Heart right ventricle (tissue), 16 donors: ENCODE results near the gene RBM33. TPM values are rescaled to one million over a fixed set of nuclear protein-coding genes. Genes with fewer than 3 reads are reported as not detected.

Source experiments
- ATAC-seq, 8 donors: fragments of 200-7000 bp; cut with Tn5 transposase; one replicate each; pipeline ENCODE4 v1.9.1; 2020; ENCODE audit warnings: mild to moderate bottlenecking in 8 of 8, moderate library complexity in 8 of 8, moderate number of reproducible peaks in 1 of 8
- DNase-seq, 2 donors: peaks; one replicate each; pipeline ENCODE4 v3.0.0-alpha.2; 2020
- H3K27ac ChIP-seq, 10 donors: fragments of 200-600 bp; sonication (generic) in 2 of 10; one replicate each; pipeline versions ENCODE4 v1.5.0 to v1.8.0; 2020 to 2022; ENCODE audit warnings: mild to moderate bottlenecking in 3 of 10
- H3K27me3 ChIP-seq, 7 donors: fragments of 200-600 bp; one replicate each; pipeline ENCODE4 v1.8.0; 2021 to 2022; ENCODE audit warnings: mild to moderate bottlenecking in 2 of 7
- H3K36me3 ChIP-seq, 9 donors: fragments of 200-600 bp; sonication (generic) in 1 of 9; one replicate each; pipeline versions ENCODE4 v1.5.0 to v1.8.0; 2020 to 2022; ENCODE audit warnings: mild to moderate bottlenecking in 2 of 9
- H3K4me1 ChIP-seq, 9 donors: fragments of 200-600 bp; sonication (generic) in 1 of 9; one replicate each; pipeline versions ENCODE4 v1.5.0 to v1.8.0; 2020 to 2022; ENCODE audit warnings: mild to moderate bottlenecking in 4 of 9
- H3K4me3 ChIP-seq, 10 donors: fragments of 200-600 bp; sonication (generic) in 2 of 10; one replicate each; pipeline versions ENCODE4 v1.5.0 to v1.8.0; 2020 to 2022; ENCODE audit warnings: mild to moderate bottlenecking in 7 of 10, moderate library complexity in 2 of 10
- H3K9me3 ChIP-seq, 11 donors: fragments of 200-600 bp in 10 of 11; sonication (generic) in 2 of 11; one replicate each; pipeline versions ENCODE4 v1.5.0 to v1.8.0; 2013 to 2022; ENCODE audit warnings: mild to moderate bottlenecking in 2 of 11, control low read depth in 1 of 11, moderate library complexity in 1 of 11
- WGBS, 2 donors: extraction: QIAGEN DNeasy Blood & Tissue Kit; methylation state at CpG; one replicate each; pipeline ENCODE4 v1.1.7; 2013; ENCODE audit warnings: inconsistent platforms in 1 of 2; 5-methylcytosine and 5-hydroxymethylcytosine counted together
- intact Hi-C, 10 donors: fragments of 100-400 bp; cut with DNase I; formaldehyde crosslinking; loops; one replicate each; pipeline versions ENCODE4 v1.11.1 to v1.14.2; 2022
- polyA plus RNA-seq, 2 donors: library from polyadenylated mRNA; stranded (reverse); fragments of 200-250 nt; gene quantifications; one replicate each; pipeline ENCODE4 v1.2.3, GENCODE V29; 2013
- total RNA-seq, 10 donors: library from RNA; stranded (reverse); fragmentation: NEBNext Ultra II Directional in 3 of 10; extraction: Animal tissue kit (Norgen Biotek cat#: 25700) in 3 of 10; gene quantifications; one replicate each; pipeline versions ENCODE4 v1.2.1 to v1.2.4, GENCODE V29; 2021 to 2023
- TF ChIP-seq, protein P1 (sequence below), 9 donors: fragments of 200-600 bp; sonication (generic) in 2 of 9; IDR thresholded peaks; one replicate each; pipeline versions ENCODE4 v1.5.0 to v1.8.0; 2021 to 2022; ENCODE audit warnings: antibody characterized with exemption in 9 of 9, mild to moderate bottlenecking in 5 of 9, moderate library complexity in 1 of 9
- donor health status: Arrhythmogenic right ventricular cardiomyopathy.
- donor health status: ischemic (EF 13 %, LVEDD 7.1; RV severe dilation, severe dysfunction).
- donor health status: healthy with polysubstance abuse.
- donor health status: DM: no; HTN: yes; CAD: no.
- donor health status: DM: no; HTN: no; CAD: no.
- donor health status: ischemic (EF 25% LVEDD 6.9; RV normal size, moderate dysfunction).
- donor health status: ischemic (EF 25% LVEDD 5.7; RV mildly dilated, moderate dysfunction).
- donor health status: healthy.
- donor health status: DM: yes; HTN: yes; CAD: no.
- donor health status: Ischemic cardiomyopathy.
- donor health status: ischemic (EF 35%, LVEDD 5.7; RV mildly dilated, moderate dysfunction).
- donor health status: nonischemic (EF 11% LVEDD 7.7; RV severe dilation, severe dysfunction).
- donor health status: DM: yes; HTN: yes; CAD: no.
- donor health status: PGD.
- donor health status: ischemic (EF 29% LVEDD 5.4; RV normal size, mild dysfunction).
- donor health status: nonischemic (EF 23%, LVEDD 6.1; RV moderate dilation, normal function).

RBM33 gene
- total and polyA plus RNA-seq, 12 donors, result 9.5 to 44.6 (median 35.7) TPM

GRCh38 chr7:155739538-155740143 lies 95.2 kb downstream of the RBM33 start:
- DNase-seq, result no peak
- TF ChIP-seq, protein P1, sequence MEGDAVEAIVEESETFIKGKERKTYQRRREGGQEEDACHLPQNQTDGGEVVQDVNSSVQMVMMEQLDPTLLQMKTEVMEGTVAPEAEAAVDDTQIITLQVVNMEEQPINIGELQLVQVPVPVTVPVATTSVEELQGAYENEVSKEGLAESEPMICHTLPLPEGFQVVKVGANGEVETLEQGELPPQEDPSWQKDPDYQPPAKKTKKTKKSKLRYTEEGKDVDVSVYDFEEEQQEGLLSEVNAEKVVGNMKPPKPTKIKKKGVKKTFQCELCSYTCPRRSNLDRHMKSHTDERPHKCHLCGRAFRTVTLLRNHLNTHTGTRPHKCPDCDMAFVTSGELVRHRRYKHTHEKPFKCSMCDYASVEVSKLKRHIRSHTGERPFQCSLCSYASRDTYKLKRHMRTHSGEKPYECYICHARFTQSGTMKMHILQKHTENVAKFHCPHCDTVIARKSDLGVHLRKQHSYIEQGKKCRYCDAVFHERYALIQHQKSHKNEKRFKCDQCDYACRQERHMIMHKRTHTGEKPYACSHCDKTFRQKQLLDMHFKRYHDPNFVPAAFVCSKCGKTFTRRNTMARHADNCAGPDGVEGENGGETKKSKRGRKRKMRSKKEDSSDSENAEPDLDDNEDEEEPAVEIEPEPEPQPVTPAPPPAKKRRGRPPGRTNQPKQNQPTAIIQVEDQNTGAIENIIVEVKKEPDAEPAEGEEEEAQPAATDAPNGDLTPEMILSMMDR (IDR thresholded peaks at IDR 0.05), result no peak
- H3K36me3 ChIP-seq, result peaks cover 0 to 93% (median 36%) of the 10 kb centered on the region in 9 donors
- peaks cover 0 to under 1% (median 0%) of the 10 kb centered on the region in 9 donors for H3K4me1 ChIP-seq
- intact Hi-C loops, result loop anchor here in 8 of 10 donors (1.0 to 10.0 kb wide), 7 partner anchors 95 to 355 kb away; partner anchors contain the start of gene RBM33 (in 3 of the 8)
- no peak overlapping the region for H3K4me3 ChIP-seq
- no peak overlapping the region for H3K27ac ChIP-seq
- WGBS, 2 donors, result 94 to 95% methylated on average over 19 of the region's 19 CpGs
- H3K27me3 ChIP-seq, result no peaks in the 10 kb centered on the region
- ATAC-seq, result no peak
- no peaks in the 10 kb centered on the region for H3K9me3 ChIP-seq

DNA sequence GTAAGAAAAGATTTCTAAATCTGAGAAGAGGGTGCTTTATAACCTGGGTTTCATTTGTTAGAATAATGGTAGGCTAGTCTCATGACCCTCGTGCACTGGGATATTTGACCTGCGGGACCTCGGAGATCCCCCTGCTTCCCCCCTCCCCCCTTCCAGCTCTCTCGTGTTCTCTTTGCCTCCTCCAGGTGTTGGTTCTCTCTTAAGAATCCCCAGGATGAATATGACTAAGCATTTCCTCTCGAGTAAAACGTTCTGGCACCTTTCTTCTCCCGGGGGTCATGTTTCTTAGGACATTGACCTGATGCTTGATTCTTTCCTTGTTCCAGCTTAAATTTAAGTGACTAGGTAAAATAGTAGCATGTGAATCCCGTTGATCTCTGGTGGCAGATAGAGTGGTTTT lies 96.6 kb downstream of the RBM33 start:
- Histone ChIP-seq H3K4me1 (peaks cover 0 to 4% (median 0%) of the 10 kb centered on the region in 9 donors), H3K27ac (no peak overlapping the region), H3K9me3 (no peaks in the 10 kb centered on the region), H3K36me3 (peaks cover 0 to 93% (median 42%) of the 10 kb centered on the region in 9 donors), H3K27me3 (no peaks in the 10 kb centered on the region), H3K4me3 (no peak overlapping the region)
- DNase-seq (no peak), ATAC-seq (no peak)
- TF ChIP-seq, protein P1 (IDR thresholded peaks at IDR 0.05), result no peak
- intact Hi-C loops, result loop anchor here in 2 of 10 donors (1.0 to 5.0 kb wide), 2 partner anchors 143 to 144 kb away; no protein-coding TSS in a partner anchor
- WGBS, 2 donors, result 62 to 63% methylated on average over 8 of the region's 8 CpGs

DNA sequence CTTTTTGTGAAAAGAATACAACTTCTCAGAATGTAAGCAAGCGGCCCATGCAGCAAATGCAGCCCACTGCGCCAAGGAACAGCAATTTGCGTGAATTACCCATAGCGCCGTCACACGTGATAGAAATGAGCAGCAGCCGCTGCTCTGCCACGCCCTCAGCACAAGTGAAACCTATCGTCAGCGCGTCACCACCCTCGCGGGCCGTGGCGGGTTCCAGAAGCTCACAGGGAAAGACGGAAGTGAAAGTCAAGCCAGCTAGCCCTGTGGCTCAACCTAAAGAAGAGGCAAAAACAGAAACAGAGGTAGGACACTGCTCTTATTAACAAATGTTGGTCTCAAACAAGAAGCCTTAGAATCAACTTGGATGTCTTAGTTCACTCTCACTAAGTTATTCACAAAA lies 97.3 kb downstream of the RBM33 start:
- H3K27me3 ChIP-seq, result no peaks in the 10 kb centered on the region
- no peaks in the 10 kb centered on the region for H3K9me3 ChIP-seq
- TF ChIP-seq, protein P1 (IDR thresholded peaks at IDR 0.05), result no peak
- ATAC-seq, result no peak
- no peak overlapping the region for H3K4me3 ChIP-seq
- intact Hi-C loops, result loop anchor here in 2 of 10 donors (1.0 to 5.0 kb wide), 2 partner anchors 144 to 145 kb away; no protein-coding TSS in a partner anchor
- H3K27ac ChIP-seq, result no peak overlapping the region
- WGBS, 2 donors, result 84 to 89% methylated on average over 16 of the region's 16 CpGs
- H3K4me1 ChIP-seq, result peaks cover 0 to 10% (median 0%) of the 10 kb centered on the region in 9 donors
- H3K36me3 ChIP-seq, result peaks cover 0 to 97% (median 46%) of the 10 kb centered on the region in 9 donors
- DNase-seq, result no peak

DNA sequence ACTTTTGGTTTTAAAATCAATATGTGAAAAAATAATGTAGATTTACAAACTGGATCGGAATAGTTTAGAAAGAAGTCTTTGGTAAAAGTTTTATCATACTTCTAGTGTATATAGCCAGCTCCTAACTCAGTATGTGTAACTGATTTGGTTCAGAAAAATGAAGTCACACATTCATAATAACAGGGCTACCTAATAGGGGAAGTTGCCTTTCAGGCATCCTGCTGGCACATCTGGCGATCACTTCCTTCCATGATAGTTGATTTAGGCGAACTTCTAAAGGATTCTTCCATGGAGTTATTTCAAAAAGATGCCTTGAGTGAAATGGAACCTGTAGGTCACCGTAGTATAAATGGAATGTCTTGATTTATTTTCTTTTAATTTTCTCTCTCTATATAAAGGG lies 98.7 kb downstream of the RBM33 start:
- H3K27ac ChIP-seq, result peak overlapping the region in 1 of 10 donors; percentile 28
- peaks cover 0 to 97% (median 38%) of the 10 kb centered on the region in 9 donors for H3K36me3 ChIP-seq
- no peaks in the 10 kb centered on the region for H3K9me3 ChIP-seq
- intact Hi-C loops, result loop anchor here in 1 of 10 donors (5.0 kb wide), 1 partner anchor 146 kb away; no protein-coding TSS in a partner anchor
- DNase-seq (no peak), ATAC-seq (no peak)
- no peaks in the 10 kb centered on the region for H3K27me3 ChIP-seq
- 87 to 90% methylated on average over 4 of the region's 4 CpGs for WGBS, 2 donors
- H3K4me1 ChIP-seq, result peaks cover 0 to 23% (median 10%) of the 10 kb centered on the region in 9 donors
- TF ChIP-seq, protein P1 (IDR thresholded peaks at IDR 0.05), result no peak
- H3K4me3 ChIP-seq, result no peak overlapping the region
